Stimulated activated CD8-positive, alpha-beta memory T cell treated with anti-CD3 and anti-CD28 coated beads, Interleukin-4, amount 100 ng/mL, for 24 hours (primary cell): ENCODE measurements around the gene LPCAT4.
"Not testable (repeated sequence)": the region's sequence is repeated elsewhere in the genome, so short reads cannot be mapped to it uniquely, and the experiment has no call there.

Experiments used
- DNase-seq: peaks from one replicate; pipeline ENCODE4 v3.0.0-alpha.2; 2020; ENCODE audit warnings: low read depth

Gene LPCAT4, protein sequence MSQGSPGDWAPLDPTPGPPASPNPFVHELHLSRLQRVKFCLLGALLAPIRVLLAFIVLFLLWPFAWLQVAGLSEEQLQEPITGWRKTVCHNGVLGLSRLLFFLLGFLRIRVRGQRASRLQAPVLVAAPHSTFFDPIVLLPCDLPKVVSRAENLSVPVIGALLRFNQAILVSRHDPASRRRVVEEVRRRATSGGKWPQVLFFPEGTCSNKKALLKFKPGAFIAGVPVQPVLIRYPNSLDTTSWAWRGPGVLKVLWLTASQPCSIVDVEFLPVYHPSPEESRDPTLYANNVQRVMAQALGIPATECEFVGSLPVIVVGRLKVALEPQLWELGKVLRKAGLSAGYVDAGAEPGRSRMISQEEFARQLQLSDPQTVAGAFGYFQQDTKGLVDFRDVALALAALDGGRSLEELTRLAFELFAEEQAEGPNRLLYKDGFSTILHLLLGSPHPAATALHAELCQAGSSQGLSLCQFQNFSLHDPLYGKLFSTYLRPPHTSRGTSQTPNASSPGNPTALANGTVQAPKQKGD

DNA sequence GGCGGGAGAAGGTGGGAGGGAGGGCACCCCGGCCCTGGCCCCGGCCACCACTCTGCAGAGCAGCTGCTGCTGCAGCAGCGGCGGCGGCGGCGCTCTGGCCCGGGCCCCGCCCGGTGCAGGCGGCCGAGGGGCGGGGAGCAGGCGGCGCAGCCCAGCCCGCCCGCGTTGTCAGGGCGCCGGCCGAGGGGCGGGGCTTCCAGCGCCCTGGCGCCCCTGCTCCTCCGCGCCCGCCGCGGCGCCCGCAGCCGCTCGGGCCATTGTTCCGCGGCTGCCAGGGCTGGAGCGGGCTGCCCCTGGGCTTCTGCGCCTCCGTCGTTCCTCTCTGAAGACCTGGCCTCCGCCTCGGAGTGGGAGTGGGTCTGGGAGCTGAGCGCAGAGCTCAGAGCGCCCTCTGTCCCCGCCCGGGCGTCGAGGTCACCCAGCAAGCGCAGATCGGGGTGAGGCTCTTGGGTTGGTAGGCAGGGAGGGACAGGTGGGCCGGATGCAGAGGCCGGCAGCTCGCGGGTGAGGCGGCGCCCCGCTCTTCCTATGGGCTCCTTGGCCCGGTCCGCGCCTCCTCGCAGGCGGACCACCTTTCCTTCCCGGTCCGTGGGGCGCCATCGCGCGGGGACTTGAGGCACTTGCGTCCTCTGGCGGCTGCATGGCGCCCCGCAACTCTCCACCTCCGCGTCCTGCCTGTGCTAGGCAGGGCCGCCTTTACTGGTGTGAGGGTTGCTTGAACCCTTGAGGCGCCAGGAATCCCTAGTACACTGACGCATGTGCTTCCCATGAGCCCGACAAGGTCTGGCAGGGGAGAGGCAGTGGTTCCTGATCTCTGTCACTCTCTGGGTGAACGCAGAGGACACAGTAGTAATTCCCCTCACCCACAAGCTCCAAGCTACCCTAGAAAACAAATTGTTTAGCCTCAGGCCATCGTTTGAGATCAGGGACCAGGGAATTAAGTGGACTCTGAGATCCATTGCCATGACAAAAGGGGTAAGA is at the start of gene LPCAT4:
LPCAT4 (minus strand) TSS at position 96 of the 981 bp plus-strand sequence. CDS start 96 bp downstream, outside the sequence.
- peak; percentile 75 for DNase-seq

DNA sequence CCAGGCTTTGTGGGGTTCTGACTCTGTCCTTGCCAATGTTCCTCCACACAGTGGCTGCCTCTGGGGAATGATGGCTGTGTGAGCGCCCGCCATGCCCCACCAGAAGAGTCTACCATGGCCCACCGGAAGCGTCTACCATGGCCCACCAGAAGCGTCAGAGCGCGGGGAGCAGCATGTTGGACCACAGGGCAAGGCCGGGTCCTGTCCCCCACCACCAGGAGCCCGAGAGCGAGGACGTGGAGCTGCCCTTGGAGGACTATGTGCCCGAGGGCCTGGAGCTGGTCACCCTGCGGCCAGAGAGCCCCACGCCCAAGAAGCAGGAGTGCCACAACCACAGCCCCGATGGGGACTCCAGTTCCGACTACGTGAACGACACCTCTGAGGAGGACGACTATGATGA is 42.5 kb upstream of the LPCAT4 start:
- DNase-seq = not testable (repeated sequence)

DNA sequence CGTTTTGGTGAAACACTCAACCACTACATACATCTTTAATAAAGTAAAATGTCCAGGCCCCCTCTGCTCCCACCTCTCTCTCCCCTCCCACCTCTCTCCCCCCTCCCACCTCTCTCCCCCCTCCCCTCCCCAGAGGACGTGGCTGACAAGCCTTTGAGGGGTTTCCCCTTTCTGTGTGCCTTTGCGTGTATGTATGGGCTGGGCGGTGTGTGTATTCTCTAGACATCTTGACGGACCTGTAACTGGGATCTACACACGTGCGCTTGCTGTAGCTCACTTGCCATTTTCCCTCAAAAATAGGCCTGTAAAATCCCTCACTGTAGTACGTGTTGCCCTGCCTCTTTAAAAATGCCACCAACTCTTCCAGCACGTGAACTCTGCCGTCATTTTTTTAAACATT is 42.0 kb upstream of the LPCAT4 start:
- not testable (repeated sequence) for DNase-seq

DNA sequence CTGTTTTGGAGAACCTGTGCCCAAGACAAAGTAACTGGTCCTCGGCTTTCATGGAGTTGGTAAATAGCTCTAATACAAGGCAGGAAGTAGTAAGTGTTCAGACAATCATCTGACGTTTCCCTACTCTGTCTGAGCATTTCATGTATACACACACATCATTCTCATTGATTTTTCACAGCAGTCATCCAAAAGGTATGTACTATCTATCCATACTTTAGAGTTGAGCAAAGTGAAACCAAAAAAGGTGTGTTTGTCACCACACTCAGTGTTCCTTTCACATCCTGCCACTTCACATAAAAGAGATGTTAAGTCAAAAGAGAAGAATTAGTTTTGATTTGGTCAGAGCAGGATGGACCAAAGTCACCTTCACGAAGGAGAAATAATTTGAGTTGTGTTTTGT is 36.9 kb upstream of the LPCAT4 start:
- not testable (repeated sequence) for DNase-seq

DNA sequence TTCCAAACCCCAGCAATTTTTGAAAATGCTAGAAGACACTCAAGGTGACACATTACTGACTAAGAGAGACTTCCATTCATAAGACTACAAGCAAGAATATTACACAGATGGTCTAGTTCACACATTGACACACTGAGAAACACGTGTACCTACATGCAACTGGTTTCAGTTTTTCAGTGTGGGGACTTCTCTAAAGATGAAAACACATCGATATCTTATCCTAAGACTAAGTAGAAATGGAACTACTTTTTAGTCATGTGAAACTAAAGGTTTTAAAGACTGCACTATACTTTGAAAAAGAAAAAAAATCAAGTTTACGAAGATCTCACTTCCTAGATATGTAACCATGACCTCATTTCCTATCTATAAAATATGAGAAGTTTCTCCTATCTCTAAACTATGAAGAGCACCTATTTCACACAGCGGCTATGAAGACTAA is 36.2 kb upstream of the LPCAT4 start:
- DNase-seq = not testable (repeated sequence)

DNA sequence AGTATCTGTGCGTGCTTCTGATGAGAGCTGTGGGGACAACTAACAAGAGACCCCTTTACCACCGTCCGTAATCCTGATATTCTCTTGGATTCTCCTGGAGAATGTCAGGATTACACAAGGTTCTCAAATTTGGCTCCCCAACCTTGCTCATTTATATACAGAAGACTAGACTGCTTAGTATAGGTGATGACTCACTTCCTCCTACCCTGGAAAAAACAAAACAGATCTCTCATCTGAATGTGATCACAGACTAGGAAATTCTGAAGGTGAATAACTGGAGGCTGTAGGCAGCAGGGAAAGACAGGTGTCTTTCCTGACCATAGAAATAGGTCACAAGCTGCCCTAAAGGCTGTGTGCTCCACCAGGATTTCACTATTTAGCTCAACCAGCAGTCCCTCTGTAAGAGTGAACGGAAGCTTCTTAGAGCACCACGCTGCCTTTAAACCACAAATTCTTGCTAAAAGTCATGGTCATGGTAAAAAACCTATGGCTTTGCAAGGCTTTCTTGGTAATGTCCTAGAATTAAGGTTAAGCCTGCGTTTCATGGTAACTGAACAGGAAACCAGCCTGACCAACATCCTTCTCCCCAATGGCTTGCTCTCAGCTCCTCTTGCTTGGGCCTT is 30.8 kb upstream of the LPCAT4 start:
- DNase-seq = not testable (repeated sequence)

DNA sequence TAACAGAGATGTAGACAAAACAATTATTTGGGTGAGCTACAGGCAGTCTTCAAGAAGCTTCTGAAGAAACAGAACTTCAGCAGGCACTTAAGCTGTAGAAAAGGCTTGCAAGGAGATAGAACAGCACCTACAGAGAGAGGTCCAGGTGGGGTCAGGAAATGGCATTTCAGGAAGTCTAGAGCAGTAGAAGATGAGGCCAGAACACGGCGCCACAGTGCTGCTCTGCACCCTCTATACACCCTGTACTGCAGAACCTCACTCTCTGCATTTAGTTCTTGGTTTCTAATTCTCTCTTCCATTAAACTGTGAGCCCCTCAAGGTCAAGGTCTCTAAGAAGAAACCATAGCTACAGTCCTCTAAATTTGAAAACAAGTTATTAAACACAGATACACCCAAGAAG is 26.0 kb upstream of the LPCAT4 start:
- DNase-seq = not testable (repeated sequence)

DNA sequence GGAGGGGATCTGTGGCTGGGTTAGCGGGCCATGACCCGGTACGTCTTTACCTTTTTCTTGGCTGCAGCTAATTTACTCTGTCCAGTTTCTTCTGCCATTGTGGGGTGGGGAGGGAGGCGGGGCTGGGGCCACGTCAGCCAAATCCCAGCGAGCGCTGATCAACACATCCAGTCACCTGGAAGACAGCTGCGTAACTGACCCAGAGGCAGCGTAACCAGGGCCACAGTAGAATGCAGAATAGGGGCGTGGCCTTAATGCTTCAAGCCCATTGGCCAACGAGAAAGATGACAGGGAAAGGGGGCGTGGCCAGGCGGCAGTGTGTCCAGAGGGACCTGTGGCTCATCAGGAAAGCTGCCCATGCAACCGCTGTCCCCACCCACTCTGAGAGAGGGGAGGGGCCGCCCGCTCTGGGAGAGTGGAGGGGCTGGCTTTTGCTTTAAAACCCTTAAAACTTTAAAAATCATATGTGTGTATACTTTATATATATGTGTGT is 22.6 kb upstream of the LPCAT4 start:
- not testable (repeated sequence) for DNase-seq

DNA sequence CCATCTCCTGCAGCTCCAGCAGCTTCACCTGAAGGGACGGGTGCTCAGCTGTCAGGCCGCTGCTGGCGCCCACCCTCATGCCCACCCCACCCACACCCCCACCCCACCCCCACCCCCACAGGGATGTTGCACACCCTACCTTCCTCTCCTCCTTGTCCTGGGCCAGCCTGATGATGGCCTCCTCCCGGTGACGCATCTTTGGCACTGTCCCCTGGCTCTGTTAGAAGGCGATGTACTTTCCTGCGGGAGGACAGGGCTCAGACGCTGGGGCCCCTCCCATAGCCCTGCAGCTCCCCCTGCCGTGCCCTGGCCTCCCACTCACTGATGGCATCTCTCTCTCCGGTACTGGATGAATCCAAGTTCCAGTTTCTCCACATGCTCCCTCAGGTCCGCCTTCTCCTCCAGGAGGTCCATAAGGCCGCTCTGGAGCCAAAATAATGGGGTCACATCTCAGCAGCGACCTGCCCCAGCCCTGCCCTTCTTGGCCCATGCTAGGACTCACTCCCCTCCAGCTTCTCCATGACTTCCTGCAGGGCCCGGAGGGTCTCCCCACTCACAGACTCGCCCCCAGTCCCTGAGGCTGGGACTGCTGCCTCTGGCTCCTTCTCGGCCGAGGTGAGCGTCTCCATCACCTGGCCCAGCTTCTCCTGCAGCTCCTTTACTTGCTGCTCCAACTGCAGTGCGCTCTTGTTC is 15.0 kb upstream of the LPCAT4 start:
- DNase-seq = not testable (repeated sequence)

DNA sequence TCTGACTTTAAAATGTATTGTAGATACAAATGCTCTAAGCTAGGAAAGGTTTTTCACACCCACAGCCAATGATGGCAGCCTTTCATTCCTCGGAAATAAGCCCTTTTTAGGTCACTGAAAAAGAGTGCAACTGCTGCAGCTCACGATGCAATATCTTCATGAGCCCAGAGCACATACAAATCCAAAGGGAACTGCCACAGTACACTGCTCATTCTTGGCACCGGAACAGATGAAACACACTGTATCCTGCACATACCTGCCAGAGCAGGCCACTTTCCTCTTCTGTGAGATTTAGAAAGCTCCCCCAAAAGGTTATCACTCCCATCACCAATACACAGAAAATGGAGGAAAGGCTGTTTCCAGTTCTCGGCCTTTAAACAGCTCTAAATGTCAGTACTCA is 13.5 kb upstream of the LPCAT4 start:
- DNase-seq = not testable (repeated sequence)

DNA sequence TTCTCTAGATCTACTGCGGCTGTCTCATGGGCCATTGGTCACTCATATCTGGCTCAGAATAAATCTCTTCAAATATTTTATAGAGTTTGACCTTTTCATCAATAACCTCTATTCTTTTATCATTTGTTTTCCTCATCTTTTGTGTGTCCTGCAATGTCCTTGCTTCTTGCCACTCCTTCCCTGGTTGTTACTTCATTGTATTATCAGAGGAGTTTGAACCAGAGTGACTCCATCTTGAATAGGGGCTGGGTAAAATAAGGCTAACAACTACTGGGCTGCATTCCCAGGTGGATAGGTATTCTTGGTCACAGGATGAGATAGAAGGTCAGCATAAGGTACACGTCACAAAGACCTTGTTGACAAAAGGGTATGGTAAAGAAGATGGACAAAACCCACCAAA is 9.9 kb upstream of the LPCAT4 start:
- DNase-seq = no peak

DNA sequence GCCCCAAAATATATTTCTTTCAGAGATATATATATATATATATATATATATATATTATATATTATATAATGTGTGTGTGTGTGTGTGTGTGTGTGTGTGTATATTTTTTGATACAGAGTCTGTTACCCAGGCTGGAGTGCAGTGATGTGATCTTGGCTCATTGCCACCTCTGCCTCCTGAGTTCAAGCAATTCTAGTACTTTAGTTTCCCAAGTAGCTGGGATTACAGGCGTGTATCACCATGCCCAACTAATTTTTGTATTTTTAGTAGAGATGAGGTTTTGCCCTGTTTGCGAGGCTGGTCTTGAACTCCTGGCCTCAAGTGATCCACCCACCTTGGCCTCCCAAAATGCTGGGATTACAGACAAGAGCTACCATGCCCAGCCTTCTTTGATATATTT is 8.5 kb upstream of the LPCAT4 start:
- not testable (repeated sequence) for DNase-seq

DNA sequence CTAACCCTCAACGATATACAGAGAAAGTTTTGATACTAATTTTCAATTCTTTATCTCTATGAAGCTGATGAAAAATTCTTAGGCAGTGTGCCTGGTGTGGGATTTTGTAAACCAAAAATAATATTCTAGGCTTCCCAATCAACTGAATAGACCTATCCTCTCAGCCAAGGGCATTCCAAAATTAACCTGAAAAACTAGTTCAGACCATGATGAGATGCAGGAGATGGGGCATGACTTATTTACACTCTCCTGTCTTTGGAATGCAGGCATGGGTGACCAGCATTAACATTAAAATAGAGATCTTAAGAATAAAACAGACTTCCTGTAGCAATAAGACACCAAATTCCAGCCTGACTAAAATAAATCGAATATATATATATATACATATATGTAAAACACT is 7.8 kb upstream of the LPCAT4 start:
- no peak for DNase-seq

DNA sequence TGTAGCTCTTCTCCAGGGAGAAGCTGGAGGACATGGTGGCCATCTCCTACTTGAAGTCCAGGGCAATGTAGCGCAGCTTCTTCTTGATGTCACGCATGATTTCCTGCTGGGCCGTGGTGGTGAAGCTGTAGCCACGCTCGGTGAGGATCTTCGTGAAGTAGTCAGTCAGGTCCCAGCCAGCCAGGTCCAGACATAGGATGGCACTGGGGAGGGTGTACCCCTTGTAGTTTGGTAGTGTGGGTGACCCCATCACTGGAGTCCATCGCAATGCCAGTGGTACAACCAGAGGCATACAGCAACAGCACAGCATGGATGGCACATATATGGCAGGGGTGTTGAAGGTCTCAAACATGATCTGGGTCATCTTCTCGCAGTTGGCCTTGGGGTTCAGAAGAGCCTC is 7.0 kb upstream of the LPCAT4 start:
- DNase-seq = no peak

DNA sequence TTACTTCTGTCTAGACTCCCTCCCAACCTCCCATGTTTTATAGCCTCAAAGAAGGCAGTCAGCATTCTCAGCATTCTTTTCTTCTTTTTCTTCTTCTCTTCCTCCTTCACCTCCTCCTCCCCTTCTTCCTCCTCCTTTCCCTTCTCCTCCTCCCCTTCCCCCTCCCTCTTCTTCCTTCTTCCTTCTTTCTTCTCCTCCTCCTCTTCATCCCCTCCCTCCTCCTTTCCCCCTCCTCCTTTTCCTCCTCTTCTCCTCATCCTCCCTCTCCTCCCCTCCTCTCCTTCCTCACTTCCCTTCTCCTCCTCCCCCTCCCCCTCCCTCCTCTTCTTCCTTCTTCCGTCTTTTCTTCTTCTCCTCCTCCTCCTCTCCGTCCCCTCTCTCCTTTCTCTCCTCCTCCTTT is 3.6 kb upstream of the LPCAT4 start:
- no peak for DNase-seq

DNA sequence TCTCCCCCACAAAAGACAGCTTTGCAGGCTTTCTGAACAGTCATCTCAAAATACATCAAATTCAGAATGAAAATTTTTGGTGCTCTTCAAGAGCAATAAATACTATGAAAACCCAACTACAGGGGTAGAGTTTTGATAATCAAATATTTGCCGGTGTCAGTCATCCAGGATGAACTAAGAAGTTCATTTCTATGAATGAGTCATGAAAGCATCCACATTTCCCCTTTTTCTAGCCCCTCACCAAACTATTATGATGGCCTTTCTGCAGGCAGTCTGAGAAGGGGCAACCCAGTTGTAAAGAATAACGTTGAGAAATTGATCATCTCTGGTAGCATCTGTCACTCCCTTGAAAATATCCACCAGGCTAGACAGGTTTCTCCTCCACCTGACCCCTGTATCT is 3.1 kb upstream of the LPCAT4 start:
- DNase-seq = no peak

DNA sequence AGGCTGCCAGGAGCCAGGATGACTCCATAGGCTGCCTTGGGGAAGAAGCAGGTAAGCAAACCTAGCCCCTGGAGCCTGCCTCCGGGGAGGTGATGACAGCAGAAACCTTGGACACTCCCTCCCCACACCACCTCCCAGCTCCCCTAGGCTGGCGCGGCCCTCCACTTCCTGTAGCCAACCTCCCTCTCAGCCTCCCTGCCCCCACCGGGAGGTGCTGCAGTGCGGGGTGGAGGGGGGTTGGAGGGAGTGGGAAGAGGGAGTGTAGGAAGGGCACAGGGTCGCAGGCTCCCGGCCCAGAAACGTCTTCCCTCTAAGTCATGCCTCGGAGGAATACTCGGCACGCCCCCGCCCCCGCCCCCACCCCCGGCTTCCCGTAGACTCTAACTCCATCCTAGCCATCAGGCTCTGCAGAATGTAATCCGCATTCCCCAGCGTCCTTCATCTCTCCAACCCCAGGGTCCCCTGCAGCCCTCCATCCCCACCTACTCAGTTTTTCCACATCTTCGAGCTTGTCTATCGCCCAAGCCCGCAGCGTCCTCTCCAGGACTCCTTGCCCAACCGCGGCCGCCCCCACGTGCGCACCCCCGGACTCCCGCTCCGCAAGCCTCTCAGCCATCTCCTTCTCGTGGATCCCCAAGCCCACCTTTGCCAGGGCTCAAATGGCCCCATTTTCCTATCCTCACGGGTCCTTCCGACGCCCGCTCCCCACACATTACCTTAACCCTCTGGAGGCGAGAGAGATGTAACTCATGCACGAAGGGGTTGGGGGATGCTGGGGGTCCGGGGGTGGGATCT is 528 bp downstream of the LPCAT4 start:
- no peak for DNase-seq

DNA sequence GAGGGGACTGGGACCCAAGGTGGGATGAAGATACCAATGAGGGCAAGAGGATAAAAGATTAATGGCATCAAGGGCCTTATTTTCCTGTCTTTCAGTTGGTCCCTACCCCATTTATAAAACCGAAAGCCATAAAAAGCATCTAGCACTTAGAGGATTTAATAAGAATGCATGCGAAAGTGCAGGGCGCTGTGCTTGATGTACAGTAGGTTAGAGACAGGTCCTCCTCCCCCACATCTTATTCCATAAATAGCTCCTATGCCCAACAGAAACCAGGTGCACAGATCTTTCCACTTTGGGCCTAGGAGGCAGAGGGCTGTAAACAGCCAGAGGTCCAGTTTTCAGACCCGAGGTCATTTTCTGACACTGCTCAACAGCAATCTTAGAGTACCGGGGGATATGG is 1.2 kb downstream of the LPCAT4 start:
- DNase-seq = no peak

DNA sequence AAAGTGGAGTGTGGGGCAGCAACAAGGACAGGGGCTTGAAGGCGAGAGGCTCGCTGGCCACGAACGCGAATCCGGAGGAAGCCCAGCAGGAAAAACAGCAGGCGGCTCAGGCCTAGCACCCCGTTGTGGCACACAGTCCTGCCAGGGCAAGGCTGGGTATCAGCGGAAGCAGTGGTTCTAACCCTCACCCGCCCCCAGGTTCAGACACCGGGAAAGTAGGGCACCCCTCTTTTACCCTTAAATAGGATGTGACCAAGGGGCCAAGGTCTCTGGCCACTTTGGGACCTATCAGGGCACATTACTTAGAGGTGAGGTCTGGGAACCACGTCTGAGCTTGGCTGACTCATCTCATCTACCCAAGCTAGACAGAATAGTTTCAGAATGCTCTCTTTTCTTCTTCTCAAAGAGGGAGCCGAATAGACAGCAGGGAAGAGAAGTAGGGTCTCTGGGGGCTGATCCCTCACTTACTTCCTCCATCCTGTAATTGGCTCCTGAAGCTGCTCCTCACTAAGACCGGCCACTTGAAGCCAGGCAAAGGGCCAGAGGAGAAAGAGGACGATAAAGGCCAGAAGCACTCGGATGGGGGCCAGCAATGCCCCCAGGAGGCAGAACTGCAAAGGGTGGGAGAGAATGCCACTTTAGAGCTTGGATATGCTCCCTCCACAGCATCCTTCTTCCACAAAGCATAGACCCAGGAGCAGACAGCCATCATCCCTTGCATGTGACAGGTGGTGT is 1.7 kb downstream of the LPCAT4 start:
- DNase-seq = no peak

DNA sequence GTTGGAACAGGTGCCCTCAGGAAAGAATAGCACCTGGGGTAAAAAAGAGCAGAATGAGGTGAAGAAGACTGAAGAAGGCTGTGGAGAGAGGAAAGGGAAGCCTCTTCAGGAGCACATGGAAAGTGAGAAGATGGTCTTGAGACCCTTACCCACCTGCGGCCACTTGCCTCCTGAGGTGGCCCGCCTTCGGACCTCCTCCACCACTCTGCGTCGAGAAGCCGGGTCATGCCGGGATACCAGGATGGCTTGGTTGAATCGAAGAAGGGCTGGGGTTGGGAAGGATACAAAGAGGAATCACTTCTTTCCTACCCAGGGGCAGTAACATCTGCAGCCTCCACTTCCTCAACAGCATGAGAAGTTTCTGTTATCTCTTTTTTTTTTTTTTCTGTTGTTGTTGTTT is 3.0 kb downstream of the LPCAT4 start:
- DNase-seq = no peak
